CD4-positive, alpha-beta T cell treated with Interleukin-2 at 100 ng/mL for 4 hours (primary cell): ENCODE data around the gene DSTYK.

Experiments
- DNase-seq: peaks from one replicate; pipeline ENCODE4 v3.0.0-alpha.2; 2020; ENCODE audit warnings: low spot score

The DSTYK gene

DNA sequence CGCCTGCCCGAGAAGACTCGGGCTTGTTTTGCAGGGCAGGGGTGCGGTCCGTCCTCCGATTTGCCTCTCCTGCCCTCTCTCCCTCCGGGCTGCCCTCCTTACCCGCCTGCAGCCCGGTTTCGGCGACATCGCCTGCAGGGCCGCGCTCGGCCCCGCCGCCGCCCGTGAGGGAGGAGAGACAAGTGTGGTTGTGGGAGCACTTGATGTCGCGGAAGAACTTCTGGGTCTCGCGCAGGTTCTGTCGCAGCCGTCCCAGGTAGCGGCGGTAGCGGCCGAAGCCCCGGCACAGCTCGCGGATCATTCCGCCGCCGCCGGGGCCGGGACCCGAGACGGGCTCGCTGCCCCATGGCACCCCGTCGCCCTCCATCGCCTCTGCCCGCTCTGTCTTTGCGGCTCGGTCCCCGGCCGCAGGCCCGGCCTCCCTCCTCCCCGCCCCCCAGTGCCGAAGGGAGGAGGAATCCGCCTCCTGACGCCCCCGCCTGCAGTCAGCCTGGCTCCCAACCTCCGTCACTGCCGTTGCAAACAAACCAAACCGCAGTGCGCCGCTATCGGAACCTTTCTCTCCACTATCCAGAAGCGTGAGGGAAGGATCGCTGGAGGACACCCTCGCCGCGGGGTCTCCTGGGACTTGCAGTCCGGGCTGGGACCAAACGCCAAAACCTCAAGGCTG is at the start of gene DSTYK:
Gene DSTYK, minus strand, starts transcription at position 534 of the 670 bp plus-strand sequence. Its CDS starts 167 bp downstream, at position 367.
- DNase-seq: peak; percentile 92

DNA sequence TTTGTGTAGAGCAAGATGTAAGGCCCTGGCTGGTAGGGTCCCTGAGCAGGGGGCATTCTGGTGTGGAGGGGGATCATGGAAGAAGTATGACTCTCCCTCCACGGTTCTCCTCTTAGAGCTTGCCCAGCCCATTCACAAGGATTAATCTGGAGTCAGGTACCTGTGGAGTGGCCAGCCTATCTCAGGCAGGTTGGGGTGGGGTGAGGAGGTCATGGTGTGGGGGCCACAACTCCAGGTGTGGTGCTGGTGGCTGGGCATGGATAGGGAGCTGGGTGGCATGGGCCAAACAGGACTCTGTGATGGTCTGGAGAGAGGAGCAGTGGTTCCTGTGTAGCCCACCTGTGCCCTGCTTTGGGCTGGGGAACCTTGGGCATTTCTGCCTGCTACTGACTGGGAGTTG is 48.5 kb upstream of the DSTYK start:
- no peak for DNase-seq

DNA sequence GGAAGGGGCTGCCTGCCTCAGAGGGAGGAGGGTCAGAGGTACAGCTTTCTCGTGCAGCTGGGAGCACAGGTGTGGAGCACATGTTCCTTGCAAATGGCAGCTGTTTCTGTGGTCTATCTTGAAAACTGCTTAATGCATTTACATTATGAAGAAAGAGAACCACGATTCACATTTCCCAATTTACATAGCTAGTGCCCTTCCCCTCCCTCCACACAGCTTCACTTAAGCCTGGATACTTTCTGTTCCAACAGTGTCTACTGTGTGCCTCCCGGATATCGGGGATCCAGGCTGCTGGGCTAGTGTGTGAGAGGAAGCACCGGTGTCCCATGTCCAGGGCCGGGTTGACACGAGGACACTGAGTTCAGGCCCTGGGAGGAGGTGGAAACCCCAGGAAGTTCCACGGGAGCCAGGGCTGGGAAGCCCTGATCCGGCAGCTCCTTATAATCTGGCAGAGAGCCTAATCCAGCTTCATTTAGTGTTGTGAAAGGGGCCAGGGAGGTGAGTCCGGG is 47.9 kb upstream of the DSTYK start:
- no peak for DNase-seq

DNA sequence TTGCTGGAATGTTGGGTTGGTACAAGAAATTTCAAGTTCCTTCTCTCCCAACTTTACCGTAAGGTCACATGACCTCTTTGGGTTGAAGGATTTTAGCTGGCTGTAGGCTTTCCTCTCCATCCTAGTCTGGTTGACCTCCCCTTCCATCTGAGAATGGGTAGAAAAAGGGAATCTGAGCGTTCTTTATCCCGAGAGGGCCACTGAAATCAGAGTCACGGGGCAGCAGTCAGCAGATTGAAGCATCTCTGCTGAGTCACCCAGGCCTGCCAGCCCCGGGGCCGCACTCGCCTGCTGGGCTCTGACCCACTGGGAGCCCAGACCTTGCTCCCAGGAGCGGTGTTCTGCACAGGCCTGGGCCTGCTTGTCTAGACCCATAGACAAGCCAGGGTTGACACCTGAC is 47.2 kb upstream of the DSTYK start:
- DNase-seq: no peak

DNA sequence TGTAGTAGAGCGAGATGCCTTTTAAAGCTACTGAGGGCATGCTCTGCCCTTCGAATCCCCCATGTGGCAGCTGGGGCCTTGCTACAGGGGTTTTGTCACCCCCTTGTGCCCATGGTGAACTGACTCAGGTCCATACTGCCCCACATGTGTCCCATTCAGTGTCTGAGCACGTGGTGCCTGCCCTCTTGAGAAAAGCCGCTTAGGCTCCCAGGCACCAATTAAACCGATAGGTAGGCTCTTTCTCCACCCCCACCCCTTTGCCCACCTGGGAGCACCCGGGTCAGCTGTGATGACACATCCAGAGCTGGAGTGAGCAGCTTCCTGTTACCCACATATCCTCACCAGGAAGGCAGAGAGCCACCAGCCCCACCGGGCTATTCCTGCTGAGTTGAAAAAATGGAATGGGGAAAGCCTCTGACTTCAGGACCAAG is 46.8 kb upstream of the DSTYK start:
- DNase-seq: no peak

- DNase-seq: no peak
Observed at GRCh38 chr1:205257735-205258134, 46.2 kb upstream of the DSTYK start.

DNA sequence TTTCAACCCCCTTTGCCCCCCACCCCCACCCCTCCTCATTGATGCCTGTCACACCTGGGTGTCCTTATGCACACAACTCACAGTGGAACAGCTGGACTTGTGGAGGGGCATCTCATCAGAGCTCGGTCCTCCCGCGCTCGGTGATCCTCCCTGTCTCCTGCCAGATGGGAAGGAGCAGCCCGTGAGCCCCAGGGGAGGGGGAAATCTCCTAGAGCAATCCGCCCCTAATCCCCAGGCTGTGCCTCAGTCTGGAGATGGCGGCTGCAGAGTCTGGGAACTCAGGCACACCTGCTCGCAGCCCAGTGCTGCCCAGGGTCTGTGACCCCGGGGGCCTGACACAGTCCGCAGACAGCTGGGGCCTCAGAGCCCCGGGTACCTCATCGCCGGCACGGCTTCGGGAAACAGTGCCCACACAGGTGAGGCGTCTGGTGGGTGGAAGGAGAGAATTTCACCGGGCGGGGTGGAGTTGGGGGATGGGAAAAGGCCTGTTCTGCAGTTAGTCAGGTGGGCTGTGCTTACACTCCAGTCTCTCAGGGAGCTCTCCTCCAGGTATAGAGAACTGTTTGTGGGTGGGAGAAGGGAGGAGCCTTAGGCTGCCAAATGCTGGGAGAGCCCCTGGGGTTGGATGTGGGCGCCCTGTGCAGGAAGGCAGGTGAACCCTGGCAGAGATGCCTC is 45.6 kb upstream of the DSTYK start:
- DNase-seq: no peak

- peak; percentile 87 for DNase-seq
Observed at GRCh38 chr1:205255941-205256780, 44.7 kb upstream of the DSTYK start.

DNA sequence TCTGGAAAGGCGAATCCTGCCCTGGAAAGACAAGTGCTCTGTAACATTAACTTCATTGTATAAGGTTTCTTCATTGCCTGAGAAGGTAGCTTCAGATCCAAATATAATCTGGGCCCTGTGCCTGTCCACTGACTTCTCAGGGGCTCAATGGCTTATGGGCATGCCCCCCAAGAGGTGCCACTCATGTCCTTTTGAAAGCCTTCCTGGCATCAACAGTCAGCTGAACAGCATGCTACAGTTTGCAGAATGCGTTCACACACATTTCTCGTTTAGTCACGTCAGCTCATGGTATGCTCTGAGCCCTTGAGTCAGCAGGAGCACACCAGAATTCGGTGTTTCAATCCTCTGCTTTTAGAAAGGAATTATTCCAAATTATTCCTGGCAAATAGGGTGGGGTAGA is 40.1 kb upstream of the DSTYK start:
- DNase-seq: no peak

- no peak for DNase-seq
Observed at GRCh38 chr1:205250699-205251098, 39.2 kb upstream of the DSTYK start.

DNA sequence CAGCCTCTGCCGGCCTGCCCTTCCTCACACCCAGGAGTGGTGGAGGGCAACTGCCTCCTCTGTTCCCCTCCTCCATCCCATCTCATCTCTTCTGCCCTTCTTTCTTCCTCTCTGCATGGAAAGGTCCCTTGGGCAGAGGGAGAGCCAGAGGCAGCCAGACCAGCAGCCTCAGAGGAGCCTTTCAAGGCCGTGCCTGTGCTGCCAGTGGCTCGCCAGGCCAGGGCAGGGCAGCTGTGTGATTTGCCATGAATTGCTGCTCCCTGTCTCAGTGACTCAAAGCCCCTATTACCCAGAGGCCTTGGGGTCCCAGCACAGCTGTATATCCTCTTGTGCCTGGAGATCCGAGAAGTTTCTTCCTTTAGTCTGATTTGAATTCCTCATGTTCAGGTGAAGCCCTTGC is 38.1 kb upstream of the DSTYK start:
- DNase-seq: no peak

DNA sequence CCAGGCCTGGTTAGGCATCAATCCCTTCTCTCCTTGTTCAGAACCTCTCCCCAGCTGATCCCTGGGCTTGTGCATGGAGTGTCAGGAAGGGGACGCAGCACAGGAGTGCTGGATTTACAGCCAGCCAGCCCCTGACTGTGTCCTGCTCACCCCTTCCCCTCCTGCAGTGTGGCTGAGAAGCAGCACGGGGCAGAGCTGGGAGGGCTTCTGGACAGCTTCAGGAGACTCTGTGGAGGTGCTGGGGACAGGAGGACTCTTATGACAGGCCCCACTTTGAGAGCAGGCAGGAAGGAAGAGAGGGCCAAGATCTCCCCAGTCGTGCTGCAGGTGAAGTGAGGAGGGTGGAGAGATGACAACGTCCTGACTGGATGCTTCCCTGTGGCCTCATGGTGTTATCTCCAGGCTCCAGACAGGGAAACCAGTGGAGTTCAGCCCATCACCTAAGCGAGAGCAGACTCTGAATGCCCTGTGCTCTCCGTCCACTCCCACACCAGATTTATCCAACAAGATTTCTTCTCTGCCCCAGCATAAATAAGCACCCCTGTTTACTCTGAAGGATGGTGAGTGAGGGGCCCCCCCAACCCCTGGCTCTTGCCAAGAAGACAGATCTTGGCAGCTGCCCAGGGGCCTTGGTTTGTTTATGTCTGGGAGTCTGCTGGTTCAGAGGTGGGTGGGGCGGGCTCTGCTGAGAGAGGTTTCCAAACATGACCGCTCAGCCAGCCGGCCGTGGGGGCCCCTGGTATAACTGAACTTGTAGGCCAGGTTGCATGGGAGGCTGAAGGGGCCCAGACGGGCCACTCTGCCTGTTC is 37.5 kb upstream of the DSTYK start:
- no peak for DNase-seq

- no peak for DNase-seq
Observed at GRCh38 chr1:205247130-205247921, 35.8 kb upstream of the DSTYK start.

DNA sequence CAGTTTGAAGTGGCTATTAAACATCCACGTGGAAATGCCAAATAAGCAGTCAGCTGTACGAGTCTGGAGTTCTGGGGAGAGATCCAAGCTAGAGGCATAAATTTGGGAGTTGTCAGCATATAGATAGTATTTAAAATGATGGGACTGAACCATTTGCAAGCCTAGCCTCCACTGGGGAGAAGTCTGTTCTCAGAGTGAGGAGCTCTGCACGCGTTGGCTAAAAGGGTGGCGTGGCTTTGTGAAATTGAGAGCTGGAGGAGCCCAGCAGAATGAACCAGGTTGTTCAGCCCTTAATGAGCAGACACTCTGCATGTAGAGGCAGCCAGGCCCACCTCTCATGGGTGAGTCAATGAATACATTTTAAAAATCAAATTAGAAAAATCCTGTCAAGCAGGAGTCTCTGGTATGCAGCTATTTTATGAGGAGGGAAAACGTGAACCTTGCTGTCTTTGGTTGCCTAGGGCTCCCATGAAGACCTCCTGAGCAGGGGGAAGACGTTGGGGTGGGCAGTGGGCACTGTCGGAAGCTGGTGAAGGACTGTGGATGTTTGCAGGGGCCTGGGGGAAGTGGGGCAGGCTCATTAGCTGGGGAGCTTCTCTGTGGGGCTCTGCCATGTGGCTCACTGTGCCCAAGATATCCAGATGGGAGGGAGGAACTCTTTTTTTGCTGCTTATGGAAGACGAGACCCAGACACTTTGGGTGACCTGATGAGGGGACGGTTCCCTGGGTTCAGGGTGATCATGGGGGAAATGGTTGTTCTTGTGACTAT is 35.0 kb upstream of the DSTYK start:
- DNase-seq: no peak

DNA sequence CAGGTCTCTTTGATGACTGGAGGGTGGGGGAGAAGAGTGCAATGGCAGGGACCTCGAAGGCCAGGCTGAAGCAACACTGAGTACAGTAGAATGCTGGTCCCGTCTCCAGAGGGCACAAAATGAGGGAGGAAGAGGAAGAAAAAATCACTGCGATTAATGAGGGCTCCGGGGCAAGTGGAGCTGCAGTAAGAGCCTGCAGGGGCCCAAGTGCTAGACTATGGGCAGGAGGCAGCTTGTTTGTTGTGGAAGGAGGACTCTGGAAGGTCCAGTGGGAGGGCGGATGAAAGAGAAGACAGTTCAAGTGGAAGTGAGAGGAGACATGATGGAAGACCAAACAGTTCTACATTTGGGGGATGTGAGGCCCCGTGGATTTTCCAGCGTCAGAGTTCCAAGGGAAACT is 33.6 kb upstream of the DSTYK start:
- DNase-seq: no peak

DNA sequence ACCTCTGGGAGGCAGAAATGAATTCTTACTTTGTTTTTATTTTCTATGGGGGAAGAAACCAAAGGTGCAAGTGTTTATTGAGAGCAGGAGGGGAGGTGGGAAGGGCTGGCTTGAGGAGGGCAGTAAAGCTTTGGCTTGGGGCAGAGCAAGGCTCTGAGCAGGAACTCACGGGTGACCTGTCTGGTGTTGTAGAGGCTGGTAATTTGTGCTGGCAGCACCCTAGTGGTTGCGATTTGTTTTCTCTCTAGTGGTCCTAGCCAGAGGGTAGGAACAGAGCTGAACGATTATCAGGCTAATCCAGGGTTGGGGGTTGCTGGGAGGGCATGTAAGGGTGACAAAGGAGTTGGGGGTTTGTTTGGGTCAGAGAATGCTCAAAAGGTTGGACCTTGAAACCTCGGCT is 32.9 kb upstream of the DSTYK start:
- DNase-seq: no peak

GRCh38 chr1:205243350-205244191 is 32.1 kb upstream of the DSTYK start:
- no peak for DNase-seq

- no peak for DNase-seq
Observed at GRCh38 chr1:205241366-205242030, 30.0 kb upstream of the DSTYK start.

DNA sequence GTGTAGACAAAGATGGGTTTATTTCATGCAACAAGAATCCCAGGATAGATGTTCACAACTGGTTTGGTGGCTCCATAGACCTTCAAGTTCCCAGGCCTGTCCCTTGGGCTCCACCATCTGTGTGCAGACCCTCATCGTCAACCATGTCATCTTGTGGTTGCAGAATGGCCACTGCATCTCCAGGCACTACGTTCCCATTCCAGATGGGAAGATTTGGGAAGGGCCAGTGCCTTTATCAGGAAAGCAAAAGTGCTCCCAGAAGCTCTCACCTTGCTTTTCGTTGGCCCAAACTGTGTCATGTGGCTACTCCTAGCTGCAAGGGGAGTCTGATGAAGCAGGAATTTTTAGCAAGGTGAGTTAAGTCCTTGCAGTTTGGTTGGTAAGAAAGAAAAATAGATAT is 29.1 kb upstream of the DSTYK start:
- DNase-seq: no peak
